ENCODE results near the gene SCD.

GRCh38 chr10:100373298-100374199, 26.5 kb downstream of the SCD start:
- no peak for TF ChIP-seq EP300 (IDR thresholded peaks at IDR 0.05)
- no peak for TF ChIP-seq CTCF (IDR thresholded peaks at IDR 0.05)

All from suprapubic skin (tissue), 3 donors.